A549 (cell line): ENCODE results near the gene HEG1. TPM values are rescaled to one million over a fixed set of nuclear protein-coding genes. Genes with fewer than 3 reads are reported as not detected.

ENCODE experiments used
- ATAC-seq, 2 experiments: fragments of 200-7000 bp in 1 of 2; fragments of >200 bp in 1 of 2; cut with Nextera tagmentation in 1 of 2; cut with Tn5 transposase in 1 of 2; 3 replicates each; pipeline versions ENCODE4 v1.8.0 to v1.9.1; 2018 to 2020; ENCODE audit warnings: mild to moderate bottlenecking in 1 of 2, moderate library complexity in 1 of 2
- CTCF ChIA-PET: fragments of 300-600 bp; sonication (Branson Sonifier 250); formaldehyde crosslinking; extraction: SDS; loops from one replicate; lab custom pipeline; 2021; ENCODE audit warnings: antibody characterized with exemption, inconsistent platforms; lab: Yijun Ruan, JAX
- POLR2A ChIA-PET: fragments of 350-600 bp; formaldehyde crosslinking; extraction: SDS; loops from one replicate; lab custom pipeline; 2021; ENCODE audit warnings: antibody characterized with exemption, inconsistent platforms; lab: Yijun Ruan, JAX
- DNase-seq, 2 experiments: peaks; one replicate each; pipeline versions ENCODE4 v3.0.0 to v3.0.0-alpha.2; 2011 to 2016; ENCODE audit warnings: low read depth in 1 of 2, low spot score in 1 of 2
- FAIRE-seq: peaks from 2 replicates; lab custom pipeline; 2011; peaks lifted over from hg19 to GRCh38; lab: Jason Lieb, UNC
- H3K27ac ChIP-seq, 2 experiments: fragments of >200 bp; sonication (Bioruptor Twin); formaldehyde crosslinking; 3 replicates each; pipeline ENCODE4 v1.5.1; 2016 to 2017
- H3K4me1 ChIP-seq: fragments of >200 bp; sonication (Bioruptor Twin); formaldehyde crosslinking; 3 replicates; pipeline ENCODE4 v1.6.1; 2016
- H3K4me2 ChIP-seq: fragments of >200 bp; sonication (Bioruptor Twin); formaldehyde crosslinking; 3 replicates; pipeline ENCODE4 v1.6.1; 2016
- H3K4me3 ChIP-seq: fragments of >200 bp; sonication (Bioruptor Twin); formaldehyde crosslinking; 3 replicates; pipeline ENCODE4 v1.5.1; 2016
- H3K9me3 ChIP-seq: fragments of >200 bp; sonication (Bioruptor Twin); formaldehyde crosslinking; 3 replicates; pipeline ENCODE4 v1.6.1; 2016
- BCL3 ChIP-seq: fragments of >200 bp; sonication (Bioruptor Twin); formaldehyde crosslinking; IDR thresholded peaks from 3 replicates; pipeline ENCODE4 v1.6.1; 2016
- CBX8 ChIP-seq: fragments of 200-600 bp; sonication (generic); IDR thresholded peaks from 2 replicates; pipeline ENCODE4 v1.6.1; 2016
- EHMT2 ChIP-seq: fragments of 200-600 bp; sonication (generic); IDR thresholded peaks from 2 replicates; pipeline ENCODE4 v1.6.1; 2016; ENCODE audit warnings: antibody characterized with exemption, low read depth, mild to moderate bottlenecking, moderate library complexity
- EP300 ChIP-seq, 2 experiments: fragments of >200 bp; sonication (Bioruptor Twin); formaldehyde crosslinking; IDR thresholded peaks; 2 replicates in 1 of 2; 3 replicates in 1 of 2; pipeline ENCODE4 v1.6.1; 2016 to 2017
- FOSL2 ChIP-seq, 2 experiments: fragments of 450-650 bp in 1 of 2; fragments of >200 bp in 1 of 2; sonication (Bioruptor Twin) in 1 of 2; formaldehyde crosslinking; IDR thresholded peaks; 2 replicates each; pipeline versions ENCODE4 v1.5.0 to v1.6.1; 2016 to 2020; ENCODE audit warnings: mild to moderate bottlenecking in 1 of 2, moderate library complexity in 1 of 2
- HEYL ChIP-seq: fragments of 250-450 bp; sonication (Bioruptor Pico); IDR thresholded peaks from 2 replicates; pipeline ENCODE4 v1.8.0; 2021; ENCODE audit warnings: mild to moderate bottlenecking, moderate library complexity
- HOXA7 ChIP-seq: fragments of 250-450 bp; sonication (Bioruptor Pico); IDR thresholded peaks from 2 replicates; pipeline ENCODE4 v1.5.0; 2020; ENCODE audit warnings: mild to moderate bottlenecking, moderate library complexity
- HOXB13 ChIP-seq: fragments of 250-450 bp; sonication (Bioruptor Pico); IDR thresholded peaks from 2 replicates; pipeline ENCODE4 v1.5.0; 2020; ENCODE audit warnings: low read depth, mild to moderate bottlenecking, moderate library complexity
- KDM1A ChIP-seq: fragments of 200-600 bp; sonication (generic); IDR thresholded peaks from 2 replicates; pipeline ENCODE4 v1.6.1; 2016; ENCODE audit warnings: low read depth, mild to moderate bottlenecking
- MAX ChIP-seq: IDR thresholded peaks from 2 replicates; pipeline ENCODE4 v1.6.1; 2012
- MYC ChIP-seq: IDR thresholded peaks from 2 replicates; pipeline ENCODE4 v1.6.1; 2012; ENCODE audit warnings: mild to moderate bottlenecking, inconsistent platforms, low read length, improper control_type of control experiment, borderline replicate concordance
- NPAS2 ChIP-seq: fragments of 250-450 bp; sonication (Bioruptor Pico); IDR thresholded peaks from 2 replicates; pipeline ENCODE4 v1.8.0; 2022; ENCODE audit warnings: mild to moderate bottlenecking, moderate library complexity, borderline replicate concordance
- PHF8 ChIP-seq: fragments of 200-600 bp; sonication (generic); IDR thresholded peaks from 2 replicates; pipeline ENCODE4 v1.6.1; 2016; ENCODE audit warnings: low read depth, mild to moderate bottlenecking, antibody characterized with exemption, moderate library complexity, borderline replicate concordance
- POLR2A ChIP-seq: IDR thresholded peaks from 2 replicates; pipeline ENCODE4 v1.6.1; 2012; ENCODE audit warnings: mild to moderate bottlenecking, low read length
- RARB ChIP-seq: fragments of 250-450 bp; sonication (Bioruptor Pico); IDR thresholded peaks from 2 replicates; pipeline ENCODE4 v1.8.0; 2021; ENCODE audit warnings: mild to moderate bottlenecking, moderate library complexity
- RCOR1 ChIP-seq: fragments of 150-350 bp; IDR thresholded peaks from 2 replicates; pipeline ENCODE4 v1.6.1; 2014; ENCODE audit warnings: antibody characterized with exemption, low read length, low read depth
- RFX5 ChIP-seq: fragments of 450-650 bp; IDR thresholded peaks from 2 replicates; pipeline ENCODE4 v1.7.1; 2014; ENCODE audit warnings: antibody characterized with exemption, mild to moderate bottlenecking, moderate library complexity
- SREBF2 ChIP-seq: fragments of 450-650 bp; IDR thresholded peaks from 2 replicates; pipeline ENCODE4 v1.6.1; 2014; ENCODE audit warnings: mild to moderate bottlenecking, moderate library complexity
- TP53 ChIP-seq: fragments of 250-450 bp; sonication (Bioruptor Pico); IDR thresholded peaks from 2 replicates; pipeline ENCODE4 v1.5.0; 2021; ENCODE audit warnings: mild to moderate bottlenecking, moderate library complexity
- ZC3H11A ChIP-seq: fragments of 450-650 bp; IDR thresholded peaks from 2 replicates; pipeline ENCODE4 v1.6.1; 2014; ENCODE audit warnings: antibody characterized with exemption, mild to moderate bottlenecking
- ZFP36 ChIP-seq: fragments of 450-650 bp; IDR thresholded peaks from 2 replicates; pipeline ENCODE4 v1.6.1; 2014; ENCODE audit warnings: borderline replicate concordance; ENCODE audit not compliant: partially characterized antibody
- ZSCAN20 ChIP-seq: fragments of 250-450 bp; sonication (Bioruptor Pico); IDR thresholded peaks from 2 replicates; pipeline ENCODE4 v1.8.0; 2022; ENCODE audit warnings: mild to moderate bottlenecking, moderate library complexity
- whole genome bisulfite sequencing: methylation state at CpG from one replicate; pipeline ENCODE4 v1.1.6; 2017; ENCODE audit errors: missing lambda C conversion rate; 5-methylcytosine and 5-hydroxymethylcytosine counted together
- polyA plus RNA-seq, 4 experiments: library from polyadenylated mRNA; depleted of rRNA in 3 of 4; stranded (reverse); fragments of >200 nt; fragmentation: RNase III in 1 of 4; extraction: RNeasy Plus Mini Kit Qiagen cat#74134 plus additional on column Dnase treatment in 1 of 4; gene quantifications; 2 replicates in 3 of 4; 3 replicates in 1 of 4; pipeline ENCODE4 v1.2.3, GENCODE V29; 2011 to 2017
- TF ChIP-seq, protein P1 (sequence below): fragments of 450-650 bp; IDR thresholded peaks from 2 replicates; pipeline ENCODE4 v1.6.1; 2014; ENCODE audit warnings: antibody characterized with exemption
- TF ChIP-seq, protein P2 (sequence below): fragments of 150-350 bp; IDR thresholded peaks from 2 replicates; pipeline ENCODE4 v1.6.1; 2014; ENCODE audit warnings: low read depth, mild to moderate bottlenecking, low read length
- TF ChIP-seq, protein P3 (sequence below): fragments of >200 bp; sonication (Bioruptor Twin); formaldehyde crosslinking; IDR thresholded peaks from 2 replicates; pipeline ENCODE4 v1.6.1; 2016

Gene HEG1
- polyA plus RNA-seq, 2 of the 4 experiments (the other 2 are of a cell fraction), result 5.4 to 5.6 TPM

DNA sequence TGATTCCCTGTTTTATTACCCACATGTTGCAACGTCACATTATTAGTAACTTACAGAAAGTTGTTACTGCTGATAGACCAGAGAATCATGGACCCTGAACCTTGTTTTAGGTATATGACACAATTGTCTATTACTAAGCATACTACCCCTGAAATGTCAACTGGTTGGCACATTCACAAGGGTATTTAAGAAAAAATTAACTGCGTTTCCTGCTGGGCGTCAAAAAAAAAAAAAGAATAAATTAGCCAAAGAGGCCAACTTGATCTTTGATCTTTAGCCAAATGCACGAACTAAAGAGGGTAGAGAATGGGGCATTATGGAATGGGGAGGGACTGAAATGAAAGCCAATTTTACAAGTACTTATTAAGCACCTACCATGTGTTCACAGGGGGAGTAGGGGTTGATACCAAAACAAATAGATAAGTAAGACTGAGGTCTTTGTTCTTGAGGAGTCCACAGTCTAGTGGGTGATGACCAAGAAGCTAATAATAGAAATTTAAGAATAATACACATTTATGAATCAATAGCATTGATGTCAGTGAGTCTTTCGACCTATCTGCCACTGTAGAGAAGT lies 103.4 kb downstream of the HEG1 start:
- H3K4me2 ChIP-seq, result no peak overlapping the region
- ChIA-PET POLR2A (no interaction called here), CTCF (interaction anchor here (1.0 to 1.9 kb wide), 3 partner anchors 25 to 51 kb away, joined by 4 to 6 read pairs (median 6); no protein-coding TSS in a partner anchor)
- TF ChIP-seq PHF8 (no peak), NPAS2 (no peak), POLR2A (no peak), TP53 (CRISPR knock-in tag) (no peak), HOXB13 (CRISPR knock-in tag) (no peak), BCL3 (no peak), EHMT2 (no peak), MYC (no peak), ZSCAN20 (CRISPR knock-in tag) (no peak), HOXA7 (CRISPR knock-in tag) (no peak)
- peaks cover 3% of the 10 kb centered on the region; the same call in 1 of the 3 replicates for H3K9me3 ChIP-seq
- H3K4me3 ChIP-seq, result no peak overlapping the region
- no peak for ATAC-seq
- no peak overlapping the region for H3K27ac ChIP-seq
- H3K4me1 ChIP-seq, result peaks cover 10% of the 10 kb centered on the region; the same call in 2 of the 3 replicates
- DNase-seq, result no peak
- no peak for FAIRE-seq
- 78% methylated on average over 5 of the region's 5 CpGs for WGBS

GRCh38 chr3:124951511-124952281 lies 104.1 kb downstream of the HEG1 start:
- WGBS, result 85% methylated on average over 8 of the region's 8 CpGs
- ChIA-PET POLR2A (no interaction called here), CTCF (interaction anchor here (0.9 to 1.7 kb wide), 2 partner anchors 28 to 50 kb away, joined by 3 to 6 read pairs; no protein-coding TSS in a partner anchor)
- Histone ChIP-seq H3K4me2 (no peak overlapping the region), H3K4me1 (peaks cover 10% of the 10 kb centered on the region; the same call in 2 of the 3 replicates), H3K27ac (peak overlapping the region in 1 of 2 experiments; percentile 54; a peak in 2 of 6 replicates), H3K4me3 (no peak overlapping the region), H3K9me3 (peaks cover 3% of the 10 kb centered on the region; the same call in 1 of the 3 replicates)
- TF ChIP-seq CBX8 (no peak), HOXA7 (CRISPR knock-in tag) (no peak), HEYL (CRISPR knock-in tag) (no peak), SREBF2 (no peak), FOSL2 (IDR thresholded peaks at IDR 0.05) (no peak), FOSL2 (CRISPR knock-in tag; IDR thresholded peaks at IDR 0.05) (no peak)
- no peak for FAIRE-seq
- no peak for DNase-seq
- ATAC-seq, result peak; percentile 36 to 46; a peak in 3 of 6 replicates

DNA sequence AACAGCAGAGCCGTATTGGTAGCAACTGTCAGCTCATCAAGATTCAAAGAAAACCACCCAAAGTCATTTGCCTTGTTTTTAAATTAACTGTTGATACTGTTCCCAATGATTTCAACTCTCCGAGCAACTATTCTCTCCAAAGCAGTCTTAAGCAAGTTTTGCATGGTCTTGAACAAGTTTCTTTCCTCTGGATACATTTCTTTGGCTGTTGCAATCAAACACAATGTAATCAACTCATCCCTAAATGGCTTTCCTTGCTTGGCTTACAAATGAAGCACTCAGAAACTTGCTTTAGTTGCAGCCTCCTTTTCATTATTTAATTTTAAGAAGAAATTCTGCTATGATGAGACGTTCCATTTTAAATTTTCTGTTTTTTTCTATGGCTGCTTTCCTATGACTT lies 105.8 kb downstream of the HEG1 start:
- CTCF ChIA-PET, result interaction anchor here (1.3 kb wide), 1 partner anchor 21 kb away, joined by 3 read pairs; no protein-coding TSS in a partner anchor
- H3K4me1 ChIP-seq, result peaks cover 10% of the 10 kb centered on the region; the same call in 2 of the 3 replicates
- 83% methylated on average over 3 of the region's 3 CpGs for WGBS
- no peak overlapping the region for H3K4me3 ChIP-seq
- H3K27ac ChIP-seq, result no peak overlapping the region
- DNase-seq, result no peak
- no peak for ATAC-seq
- no peak overlapping the region for H3K4me2 ChIP-seq
- POLR2A ChIA-PET, result no interaction called here
- no peaks in the 10 kb centered on the region for H3K9me3 ChIP-seq
- FAIRE-seq, result peak; percentile 39
- TF ChIP-seq KDM1A, result no peak
- TF ChIP-seq ZC3H11A, result no peak
- TF ChIP-seq, protein P1, sequence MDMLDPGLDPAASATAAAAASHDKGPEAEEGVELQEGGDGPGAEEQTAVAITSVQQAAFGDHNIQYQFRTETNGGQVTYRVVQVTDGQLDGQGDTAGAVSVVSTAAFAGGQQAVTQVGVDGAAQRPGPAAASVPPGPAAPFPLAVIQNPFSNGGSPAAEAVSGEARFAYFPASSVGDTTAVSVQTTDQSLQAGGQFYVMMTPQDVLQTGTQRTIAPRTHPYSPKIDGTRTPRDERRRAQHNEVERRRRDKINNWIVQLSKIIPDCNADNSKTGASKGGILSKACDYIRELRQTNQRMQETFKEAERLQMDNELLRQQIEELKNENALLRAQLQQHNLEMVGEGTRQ, result no peak
- TF ChIP-seq CBX8, result no peak
- TF ChIP-seq NPAS2, result no peak
- TF ChIP-seq, protein P2, sequence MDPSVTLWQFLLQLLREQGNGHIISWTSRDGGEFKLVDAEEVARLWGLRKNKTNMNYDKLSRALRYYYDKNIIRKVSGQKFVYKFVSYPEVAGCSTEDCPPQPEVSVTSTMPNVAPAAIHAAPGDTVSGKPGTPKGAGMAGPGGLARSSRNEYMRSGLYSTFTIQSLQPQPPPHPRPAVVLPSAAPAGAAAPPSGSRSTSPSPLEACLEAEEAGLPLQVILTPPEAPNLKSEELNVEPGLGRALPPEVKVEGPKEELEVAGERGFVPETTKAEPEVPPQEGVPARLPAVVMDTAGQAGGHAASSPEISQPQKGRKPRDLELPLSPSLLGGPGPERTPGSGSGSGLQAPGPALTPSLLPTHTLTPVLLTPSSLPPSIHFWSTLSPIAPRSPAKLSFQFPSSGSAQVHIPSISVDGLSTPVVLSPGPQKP, result no peak
- TF ChIP-seq RCOR1, result no peak
- TF ChIP-seq, protein P3, sequence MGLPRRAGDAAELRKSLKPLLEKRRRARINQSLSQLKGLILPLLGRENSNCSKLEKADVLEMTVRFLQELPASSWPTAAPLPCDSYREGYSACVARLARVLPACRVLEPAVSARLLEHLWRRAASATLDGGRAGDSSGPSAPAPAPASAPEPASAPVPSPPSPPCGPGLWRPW, result no peak
- TF ChIP-seq MAX, result no peak
- no peak for TF ChIP-seq ZSCAN20 (CRISPR knock-in tag)
- no peak for TF ChIP-seq ZFP36
- TF ChIP-seq RARB (CRISPR knock-in tag), result no peak
- TF ChIP-seq EHMT2, result no peak
- TF ChIP-seq EP300 (IDR thresholded peaks at IDR 0.05), result no peak
- TF ChIP-seq RFX5, result no peak
